Measurements from ENCODE around the gene SEC31A.

DNA sequence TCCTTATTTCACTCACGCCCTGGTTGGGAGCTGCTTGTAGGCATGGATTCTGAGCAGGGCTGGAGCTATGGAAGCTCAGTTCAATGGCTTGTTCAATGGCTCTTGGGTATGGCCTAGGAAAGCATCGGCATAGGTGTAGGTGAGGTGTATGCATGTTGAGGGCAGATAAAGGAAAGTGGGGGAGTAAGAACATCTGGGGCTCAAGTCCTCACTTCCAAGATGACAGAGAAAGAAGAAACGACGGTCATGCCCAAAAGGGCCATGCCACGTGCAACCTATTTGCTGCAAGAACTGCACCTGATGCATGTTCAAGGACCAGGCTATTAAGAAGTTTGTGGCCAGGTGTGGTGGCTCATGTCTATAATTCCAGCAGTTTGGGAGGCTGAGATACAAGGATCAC, 115.7 kb downstream of the SEC31A start:
- TF ChIP-seq, protein P1, sequence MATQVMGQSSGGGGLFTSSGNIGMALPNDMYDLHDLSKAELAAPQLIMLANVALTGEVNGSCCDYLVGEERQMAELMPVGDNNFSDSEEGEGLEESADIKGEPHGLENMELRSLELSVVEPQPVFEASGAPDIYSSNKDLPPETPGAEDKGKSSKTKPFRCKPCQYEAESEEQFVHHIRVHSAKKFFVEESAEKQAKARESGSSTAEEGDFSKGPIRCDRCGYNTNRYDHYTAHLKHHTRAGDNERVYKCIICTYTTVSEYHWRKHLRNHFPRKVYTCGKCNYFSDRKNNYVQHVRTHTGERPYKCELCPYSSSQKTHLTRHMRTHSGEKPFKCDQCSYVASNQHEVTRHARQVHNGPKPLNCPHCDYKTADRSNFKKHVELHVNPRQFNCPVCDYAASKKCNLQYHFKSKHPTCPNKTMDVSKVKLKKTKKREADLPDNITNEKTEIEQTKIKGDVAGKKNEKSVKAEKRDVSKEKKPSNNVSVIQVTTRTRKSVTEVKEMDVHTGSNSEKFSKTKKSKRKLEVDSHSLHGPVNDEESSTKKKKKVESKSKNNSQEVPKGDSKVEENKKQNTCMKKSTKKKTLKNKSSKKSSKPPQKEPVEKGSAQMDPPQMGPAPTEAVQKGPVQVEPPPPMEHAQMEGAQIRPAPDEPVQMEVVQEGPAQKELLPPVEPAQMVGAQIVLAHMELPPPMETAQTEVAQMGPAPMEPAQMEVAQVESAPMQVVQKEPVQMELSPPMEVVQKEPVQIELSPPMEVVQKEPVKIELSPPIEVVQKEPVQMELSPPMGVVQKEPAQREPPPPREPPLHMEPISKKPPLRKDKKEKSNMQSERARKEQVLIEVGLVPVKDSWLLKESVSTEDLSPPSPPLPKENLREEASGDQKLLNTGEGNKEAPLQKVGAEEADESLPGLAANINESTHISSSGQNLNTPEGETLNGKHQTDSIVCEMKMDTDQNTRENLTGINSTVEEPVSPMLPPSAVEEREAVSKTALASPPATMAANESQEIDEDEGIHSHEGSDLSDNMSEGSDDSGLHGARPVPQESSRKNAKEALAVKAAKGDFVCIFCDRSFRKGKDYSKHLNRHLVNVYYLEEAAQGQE (IDR thresholded peaks at IDR 0.05; ENCODE audit: unreplicated experiment), result no peak
- no peak for TF ChIP-seq CTCF (conservative IDR thresholded peaks at IDR 0.05; ENCODE audit: low read depth in 2 of 2)
- no peak for TF ChIP-seq EZH2phosphoT487 (IDR thresholded peaks at IDR 0.05; ENCODE audit: unreplicated experiment)
- TF ChIP-seq JUNB (IDR thresholded peaks at IDR 0.05; ENCODE audit: unreplicated experiment), result no peak
- TF ChIP-seq EZH2 (IDR thresholded peaks at IDR 0.05; ENCODE audit: low read depth, unreplicated experiment), result no peak
- TF ChIP-seq ZNF331 (CRISPR knock-in tag; IDR thresholded peaks at IDR 0.05; ENCODE audit: low read depth), result no peak
- TF ChIP-seq POLR2AphosphoS5 (IDR thresholded peaks at IDR 0.05; ENCODE audit: low read depth), result no peak
- TF ChIP-seq CREB1 (CRISPR knock-in tag; IDR thresholded peaks at IDR 0.05; ENCODE audit: low read depth), result no peak
- no peak for TF ChIP-seq ZNF462 (CRISPR knock-in tag; IDR thresholded peaks at IDR 0.05)
- TF ChIP-seq NANOG (IDR thresholded peaks at IDR 0.05; ENCODE audit: borderline replicate concordance), result no peak

Data from GM23338 (cell line).